Gastrocnemius medialis (tissue), 4 donors: ENCODE data around the gene SH2D4B.

Experiments
- CTCF ChIP-seq, 5 experiments: fragments of 450-650 bp in 3 of 5; fragments of 200-600 bp in 2 of 5; sonication (generic) in 2 of 5; IDR thresholded peaks in 4 of 5; conservative IDR thresholded peaks in 1 of 5; 1 replicate in 4 of 5; 2 replicates in 1 of 5; pipeline ENCODE4 v1.5.1; 2016 to 2019; ENCODE audit warnings: antibody characterized with exemption in 5 of 5, mild to moderate bottlenecking in 3 of 5, moderate library complexity in 3 of 5
- POLR2A ChIP-seq, 2 donors: fragments of 450-650 bp; IDR thresholded peaks; one replicate each; pipeline ENCODE4 v1.6.1; 2017; ENCODE audit warnings: antibody characterized with exemption in 2 of 2, mild to moderate bottlenecking in 2 of 2, moderate library complexity in 2 of 2

GRCh38 chr10:80488539-80489066 is 49.1 kb upstream of the SH2D4B start:
- TF ChIP-seq CTCF (IDR thresholded peaks at IDR 0.05 in 4 of 5, conservative IDR thresholded peaks at IDR 0.05 in 1 of 5) (no peak), POLR2A (IDR thresholded peaks at IDR 0.05) (no peak)
